KMS-11 (cell line): Measurements from ENCODE around the gene SFXN1.

ENCODE experiments used
- H2AFZ ChIP-seq: fragments of 200-600 bp; sonication (generic); 2 replicates; pipeline ENCODE4 v1.6.1; 2016; ENCODE audit warnings: antibody characterized with exemption, mixed run types, low read depth
- H3K27ac ChIP-seq: fragments of 200-600 bp; sonication (generic); 2 replicates; pipeline ENCODE4 v1.6.1; 2016; ENCODE audit warnings: mild to moderate bottlenecking, mixed run types
- H3K27me3 ChIP-seq: fragments of 200-600 bp; sonication (generic); 2 replicates; pipeline ENCODE4 v1.6.1; 2017; ENCODE audit warnings: mild to moderate bottlenecking, low read depth, mixed run types, moderate library complexity; ENCODE audit not compliant: insufficient read depth
- H3K36me3 ChIP-seq: fragments of 200-600 bp; sonication (generic); 2 replicates; pipeline ENCODE4 v1.6.1; 2017; ENCODE audit warnings: mild to moderate bottlenecking, mixed run types; ENCODE audit not compliant: insufficient read depth
- H3K4me1 ChIP-seq: fragments of 200-600 bp; sonication (generic); 2 replicates; pipeline ENCODE4 v1.6.1; 2016; ENCODE audit warnings: mild to moderate bottlenecking, low read depth, mixed run types; ENCODE audit not compliant: poor library complexity, severe bottlenecking
- H3K4me2 ChIP-seq: fragments of 200-600 bp; sonication (generic); 2 replicates; pipeline ENCODE4 v1.7.0; 2016; ENCODE audit warnings: mild to moderate bottlenecking, mixed run types
- H3K4me3 ChIP-seq: fragments of 200-600 bp; sonication (generic); IDR thresholded peaks from 2 replicates; pipeline ENCODE4 v1.6.1; 2017; ENCODE audit warnings: low read depth, low read length, mixed read lengths; ENCODE audit not compliant: insufficient read depth
- H3K79me2 ChIP-seq: fragments of 200-600 bp; sonication (generic); 2 replicates; pipeline ENCODE4 v1.6.1; 2016; ENCODE audit warnings: low read depth, mixed run types; ENCODE audit not compliant: insufficient read depth
- H3K9ac ChIP-seq: fragments of 200-600 bp; sonication (generic); 2 replicates; pipeline ENCODE4 v1.6.1; 2016; ENCODE audit warnings: mild to moderate bottlenecking, mixed run types
- H4K20me1 ChIP-seq: fragments of 200-600 bp; sonication (generic); 2 replicates; pipeline ENCODE4 v1.6.1; 2016; ENCODE audit warnings: mild to moderate bottlenecking, mixed run types; ENCODE audit not compliant: insufficient read depth
- TF ChIP-seq, protein P1 (sequence below): fragments of 200-600 bp; sonication (generic); conservative IDR thresholded peaks from 2 replicates; pipeline ENCODE4 v1.6.1; 2017; ENCODE audit warnings: low read depth, mild to moderate bottlenecking, antibody characterized with exemption, low read length, moderate library complexity, mixed read lengths

Gene SFXN1

DNA sequence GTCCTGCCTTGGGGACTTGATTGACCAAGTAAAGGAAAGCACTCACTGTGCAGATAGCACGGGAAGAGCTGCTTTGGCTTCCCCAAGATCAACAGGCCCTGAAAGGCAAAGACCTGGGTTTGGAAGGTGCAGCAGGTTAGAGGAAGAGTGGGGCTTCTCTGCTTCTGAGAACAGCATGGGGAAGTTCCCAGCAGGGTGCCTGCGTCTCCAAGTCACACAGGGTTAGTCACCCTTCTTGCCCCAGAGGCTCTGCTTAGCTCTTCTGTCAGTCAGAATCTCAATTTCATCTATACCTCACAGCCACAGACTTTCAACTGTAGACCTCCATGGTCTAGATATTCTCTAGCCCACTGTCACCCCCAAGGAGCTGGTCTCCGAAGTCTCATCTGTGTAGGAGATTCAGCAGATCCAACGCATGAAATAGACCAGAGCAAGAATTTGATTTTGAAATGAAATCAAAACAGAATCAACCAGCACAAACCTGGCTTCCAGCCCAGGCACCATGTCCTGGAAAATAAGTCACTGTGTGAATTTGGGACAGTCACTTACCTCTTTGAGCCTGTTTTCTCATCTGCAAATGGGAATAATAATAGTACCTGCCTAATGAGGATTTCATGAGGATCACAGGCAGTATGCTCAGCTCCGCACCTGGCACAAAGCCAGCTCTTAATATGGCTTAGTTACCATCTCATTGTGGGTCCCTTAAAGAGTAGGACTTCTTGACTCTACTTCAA, 64.0 kb downstream of the SFXN1 start:
- H3K79me2 ChIP-seq = no peaks in the 10 kb centered on the region
- TF ChIP-seq, protein P1, sequence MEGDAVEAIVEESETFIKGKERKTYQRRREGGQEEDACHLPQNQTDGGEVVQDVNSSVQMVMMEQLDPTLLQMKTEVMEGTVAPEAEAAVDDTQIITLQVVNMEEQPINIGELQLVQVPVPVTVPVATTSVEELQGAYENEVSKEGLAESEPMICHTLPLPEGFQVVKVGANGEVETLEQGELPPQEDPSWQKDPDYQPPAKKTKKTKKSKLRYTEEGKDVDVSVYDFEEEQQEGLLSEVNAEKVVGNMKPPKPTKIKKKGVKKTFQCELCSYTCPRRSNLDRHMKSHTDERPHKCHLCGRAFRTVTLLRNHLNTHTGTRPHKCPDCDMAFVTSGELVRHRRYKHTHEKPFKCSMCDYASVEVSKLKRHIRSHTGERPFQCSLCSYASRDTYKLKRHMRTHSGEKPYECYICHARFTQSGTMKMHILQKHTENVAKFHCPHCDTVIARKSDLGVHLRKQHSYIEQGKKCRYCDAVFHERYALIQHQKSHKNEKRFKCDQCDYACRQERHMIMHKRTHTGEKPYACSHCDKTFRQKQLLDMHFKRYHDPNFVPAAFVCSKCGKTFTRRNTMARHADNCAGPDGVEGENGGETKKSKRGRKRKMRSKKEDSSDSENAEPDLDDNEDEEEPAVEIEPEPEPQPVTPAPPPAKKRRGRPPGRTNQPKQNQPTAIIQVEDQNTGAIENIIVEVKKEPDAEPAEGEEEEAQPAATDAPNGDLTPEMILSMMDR = no peak
- no peak overlapping the region for H3K4me2 ChIP-seq
- H3K4me3 ChIP-seq = no peak overlapping the region
- no peak overlapping the region for H3K27ac ChIP-seq
- H3K4me1 ChIP-seq = no peaks in the 10 kb centered on the region
- H3K9ac ChIP-seq = no peak overlapping the region
- H3K36me3 ChIP-seq = no peaks in the 10 kb centered on the region
- H4K20me1 ChIP-seq = no peaks in the 10 kb centered on the region
- no peak overlapping the region for H2AFZ ChIP-seq
- H3K27me3 ChIP-seq = no peaks in the 10 kb centered on the region

DNA sequence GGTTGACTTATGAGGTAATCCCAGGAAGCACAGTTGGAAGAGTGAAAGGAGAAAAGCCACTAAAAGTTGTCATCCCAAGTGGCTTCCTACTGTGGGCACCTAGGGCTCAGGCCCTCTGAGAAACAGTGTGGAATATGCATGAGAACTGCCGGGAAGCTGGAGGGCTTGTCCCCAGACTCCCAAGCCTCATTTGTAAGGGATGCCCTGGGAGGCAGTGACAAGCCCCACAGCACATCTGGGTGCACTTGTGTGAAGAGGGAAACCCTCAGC, 64.5 kb downstream of the SFXN1 start:
- TF ChIP-seq, protein P1 = no peak
- H3K79me2 ChIP-seq = no peaks in the 10 kb centered on the region
- H3K36me3 ChIP-seq = no peaks in the 10 kb centered on the region
- no peaks in the 10 kb centered on the region for H3K4me1 ChIP-seq
- no peak overlapping the region for H3K27ac ChIP-seq
- H4K20me1 ChIP-seq = no peaks in the 10 kb centered on the region
- no peak overlapping the region for H3K4me3 ChIP-seq
- H3K27me3 ChIP-seq = no peaks in the 10 kb centered on the region
- no peak overlapping the region for H3K9ac ChIP-seq
- no peak overlapping the region for H3K4me2 ChIP-seq
- H2AFZ ChIP-seq = no peak overlapping the region

DNA sequence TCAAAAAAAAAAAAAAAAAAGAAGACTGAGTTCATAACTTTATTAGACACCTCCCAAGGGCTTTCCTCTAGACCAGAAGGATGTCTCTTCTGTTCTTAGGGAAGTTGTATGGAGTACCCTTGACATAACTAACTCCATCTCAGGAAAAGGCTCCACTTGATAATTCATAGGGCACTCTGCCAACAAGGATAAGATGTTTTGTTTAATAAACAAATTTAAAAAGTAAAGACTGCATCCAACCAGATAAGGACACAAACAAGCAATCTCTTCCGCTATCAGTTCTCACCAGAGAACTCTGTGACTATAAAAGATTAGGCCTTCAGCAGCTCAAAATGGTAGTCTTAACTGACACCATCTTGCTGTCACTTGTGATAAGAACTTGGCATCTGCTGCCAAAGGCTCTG, 65.8 kb downstream of the SFXN1 start:
- TF ChIP-seq, protein P1 = no peak
- no peak overlapping the region for H2AFZ ChIP-seq
- H3K4me1 ChIP-seq = no peaks in the 10 kb centered on the region
- H4K20me1 ChIP-seq = no peaks in the 10 kb centered on the region
- H3K27ac ChIP-seq = no peak overlapping the region
- H3K79me2 ChIP-seq = no peaks in the 10 kb centered on the region
- no peak overlapping the region for H3K9ac ChIP-seq
- H3K36me3 ChIP-seq = no peaks in the 10 kb centered on the region
- no peak overlapping the region for H3K4me3 ChIP-seq
- H3K27me3 ChIP-seq = no peaks in the 10 kb centered on the region
- H3K4me2 ChIP-seq = no peak overlapping the region

DNA sequence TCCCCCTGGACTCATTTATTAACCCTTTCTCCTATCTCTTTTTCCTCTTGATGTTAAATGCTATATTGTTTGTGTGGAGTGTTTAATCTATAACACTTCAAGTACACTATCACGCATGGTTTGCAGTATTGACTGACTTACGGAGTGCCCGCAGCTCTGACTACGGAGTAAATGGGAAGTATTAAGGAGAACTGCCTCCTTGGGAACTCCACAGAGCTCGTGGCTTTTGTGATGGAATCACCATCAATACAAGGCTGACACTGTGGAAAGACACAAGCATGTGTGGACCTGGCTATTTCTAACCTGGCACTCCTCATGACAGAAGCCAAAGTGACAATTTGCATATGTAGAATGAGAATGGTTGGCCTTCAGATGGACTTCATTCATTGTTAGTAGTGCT, 66.2 kb downstream of the SFXN1 start:
- no peak overlapping the region for H3K9ac ChIP-seq
- H3K4me3 ChIP-seq = no peak overlapping the region
- H3K4me1 ChIP-seq = no peaks in the 10 kb centered on the region
- no peak overlapping the region for H3K27ac ChIP-seq
- no peak overlapping the region for H2AFZ ChIP-seq
- TF ChIP-seq, protein P1 = no peak
- no peaks in the 10 kb centered on the region for H3K79me2 ChIP-seq
- H4K20me1 ChIP-seq = no peaks in the 10 kb centered on the region
- no peaks in the 10 kb centered on the region for H3K36me3 ChIP-seq
- no peak overlapping the region for H3K4me2 ChIP-seq
- H3K27me3 ChIP-seq = no peaks in the 10 kb centered on the region
